Osteoblast (primary cell): ENCODE data around the gene C2orf80. TPM values are rescaled to one million over a fixed set of nuclear protein-coding genes. Genes with fewer than 3 reads are reported as not detected.
"Not testable (repeated sequence)": the region's sequence is repeated elsewhere in the genome, so short reads cannot be mapped to it uniquely, and the experiment has no call there.

Experiments used
- DNase-seq: peaks from one replicate; pipeline ENCODE4 v3.0.0; 2011; ENCODE audit warnings: low spot score, mixed read lengths; ENCODE audit not compliant: insufficient read length; ENCODE audit errors: missing footprints
- H2AFZ ChIP-seq: 2 replicates; pipeline ENCODE4 v1.6.0; 2011; ENCODE audit warnings: mild to moderate bottlenecking, low read length
- H3K27ac ChIP-seq: 2 replicates; pipeline ENCODE4 v1.5.1; 2011; ENCODE audit warnings: mild to moderate bottlenecking, low read depth, low read length, moderate library complexity
- H3K27me3 ChIP-seq: 2 replicates; pipeline ENCODE4 v1.6.0; 2012; ENCODE audit warnings: mild to moderate bottlenecking, control low read depth, inconsistent platforms, low read length, moderate library complexity; ENCODE audit not compliant: insufficient read depth
- H3K36me3 ChIP-seq: 2 replicates; pipeline ENCODE4 v1.5.1; 2011; ENCODE audit warnings: mild to moderate bottlenecking, low read length, control low read depth, moderate library complexity; ENCODE audit not compliant: insufficient read depth
- H3K4me1 ChIP-seq: 2 replicates; pipeline ENCODE4 v1.5.1; 2011; ENCODE audit warnings: mild to moderate bottlenecking, low read length, control low read depth, moderate library complexity; ENCODE audit not compliant: insufficient read depth
- H3K4me2 ChIP-seq: 2 replicates; pipeline ENCODE4 v1.6.0; 2011; ENCODE audit warnings: mild to moderate bottlenecking, low read length; ENCODE audit not compliant: insufficient read depth
- H3K4me3 ChIP-seq: fragments of 200-600 bp; sonication (generic); 3 replicates; pipeline ENCODE4 v1.5.1; 2012; ENCODE audit warnings: mild to moderate bottlenecking, low read length, inconsistent platforms; ENCODE audit not compliant: insufficient read depth
- H3K79me2 ChIP-seq: 2 replicates; pipeline ENCODE4 v1.6.0; 2012; ENCODE audit warnings: mild to moderate bottlenecking, low read length, control low read depth, inconsistent platforms; ENCODE audit not compliant: insufficient read depth
- H3K9me3 ChIP-seq: 2 replicates; pipeline ENCODE4 v1.5.1; 2011; ENCODE audit warnings: low read depth, low read length, control low read depth
- H4K20me1 ChIP-seq: 2 replicates; pipeline ENCODE4 v1.6.0; 2012; ENCODE audit warnings: mild to moderate bottlenecking, low read length, control low read depth; ENCODE audit not compliant: insufficient read depth
- CTCF ChIP-seq: IDR thresholded peaks from 2 replicates; pipeline ENCODE4 v1.5.1; 2011; ENCODE audit warnings: mild to moderate bottlenecking, low read depth, low read length, moderate library complexity; ENCODE audit errors: extremely low read depth
- total RNA-seq: library from RNA; depleted of rRNA; stranded (reverse); fragments of >200 nt; gene quantifications from 2 replicates; pipeline ENCODE4 v1.2.3, GENCODE V29; 2012

Gene C2orf80
- total RNA-seq, 1 donor: not detected

GRCh38 chr2:208227581-208228232, 37.9 kb upstream of the C2orf80 start:
- no peak overlapping the region for H3K4me2 ChIP-seq
- H3K9me3 ChIP-seq: no peaks in the 10 kb centered on the region
- no peak for DNase-seq
- no peaks in the 10 kb centered on the region for H3K79me2 ChIP-seq
- no peak overlapping the region for H3K4me3 ChIP-seq
- H3K27me3 ChIP-seq: no peaks in the 10 kb centered on the region
- no peaks in the 10 kb centered on the region for H3K36me3 ChIP-seq
- H2AFZ ChIP-seq: no peak overlapping the region
- H4K20me1 ChIP-seq: no peaks in the 10 kb centered on the region
- H3K27ac ChIP-seq: no peak overlapping the region
- no peak for TF ChIP-seq CTCF
- peaks cover 9% of the 10 kb centered on the region for H3K4me1 ChIP-seq

- Histone ChIP-seq H3K9me3 (no peaks in the 10 kb centered on the region), H3K4me2 (peak overlapping the region; percentile 9), H3K4me1 (peaks cover 9% of the 10 kb centered on the region), H2AFZ (peak overlapping the region; percentile 6), H3K4me3 (no peak overlapping the region), H3K36me3 (no peaks in the 10 kb centered on the region), H3K27me3 (no peaks in the 10 kb centered on the region), H4K20me1 (no peaks in the 10 kb centered on the region), H3K27ac (no peak overlapping the region), H3K79me2 (no peaks in the 10 kb centered on the region)
- no peak for DNase-seq
- no peak for TF ChIP-seq CTCF
Measured at GRCh38 chr2:208224802-208225201, 35.0 kb upstream of the C2orf80 start.

GRCh38 chr2:208222351-208222750, 32.5 kb upstream of the C2orf80 start:
- Histone ChIP-seq H2AFZ (peak overlapping the region; percentile 11), H4K20me1 (no peaks in the 10 kb centered on the region), H3K4me1 (peaks cover 9% of the 10 kb centered on the region), H3K36me3 (no peaks in the 10 kb centered on the region), H3K4me2 (peak overlapping the region; percentile 26), H3K9me3 (no peaks in the 10 kb centered on the region), H3K79me2 (no peaks in the 10 kb centered on the region), H3K27ac (no peak overlapping the region), H3K4me3 (no peak overlapping the region), H3K27me3 (no peaks in the 10 kb centered on the region)
- no peak for TF ChIP-seq CTCF
- peak; percentile 84 for DNase-seq

- not testable (repeated sequence) for H3K9me3 ChIP-seq, H4K20me1 ChIP-seq, DNase-seq, H3K4me1 ChIP-seq, H3K4me2 ChIP-seq, H2AFZ ChIP-seq, H3K4me3 ChIP-seq, H3K79me2 ChIP-seq, H3K27me3 ChIP-seq, H3K27ac ChIP-seq, H3K36me3 ChIP-seq
Measured at GRCh38 chr2:208221873-208222272, 32.0 kb upstream of the C2orf80 start.
